ENCODE data around the gene RNASET2. TPM values are rescaled to one million over a fixed set of nuclear protein-coding genes. Genes with fewer than 3 reads are reported as not detected.
A peak's percentile ranks its signal among the peaks of the same experiment; 100 is the strongest.

RNASET2 gene
- total and polyA plus RNA-seq, 2 of the 13 experiments (the other 11 are each of a cell fraction or from before 2014, with no cell fraction given): 44.6 to 597 TPM

DNA sequence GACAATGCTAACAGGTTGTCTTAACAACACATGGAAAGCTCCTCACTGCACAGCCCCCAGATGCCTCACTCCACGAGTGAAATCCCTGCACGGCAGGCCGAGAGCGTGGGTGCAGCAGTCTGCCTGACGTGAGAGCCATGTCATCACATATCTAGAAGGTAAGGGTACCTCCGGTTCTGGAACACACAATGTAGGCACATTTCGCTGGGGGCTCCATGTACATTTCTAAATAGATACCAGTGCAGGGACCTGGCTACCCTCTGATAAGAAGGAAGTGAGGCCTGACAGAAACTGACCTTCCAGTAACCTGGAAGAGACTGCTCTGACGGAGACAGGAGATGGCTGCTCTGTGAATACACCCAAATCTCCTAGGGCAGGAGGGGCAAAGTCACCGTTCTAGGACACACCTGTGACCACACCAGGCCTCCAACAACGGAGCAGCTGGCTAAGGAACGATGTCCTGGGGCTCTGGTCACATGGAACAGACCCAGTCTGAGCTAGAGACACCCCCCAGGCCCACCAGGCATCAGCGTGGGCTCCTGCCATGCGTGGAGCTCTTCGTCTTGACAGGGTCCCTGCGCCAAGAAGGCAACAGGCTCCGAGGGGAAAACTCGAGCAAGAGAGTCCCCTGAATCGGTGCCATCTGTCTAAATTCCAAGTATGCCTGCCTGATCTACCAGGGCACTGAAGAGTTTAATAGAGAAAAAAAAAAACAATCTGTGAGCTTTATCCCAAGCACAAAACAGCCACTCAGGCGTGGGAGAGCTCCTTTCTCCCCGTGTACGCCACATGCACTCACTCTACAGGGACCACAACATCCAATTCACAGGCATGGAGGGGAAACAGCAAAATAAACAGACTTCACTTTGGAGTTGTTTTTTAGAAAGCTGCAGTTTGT is 27.5 kb downstream of the RNASET2 start:
- 94% methylated on average over 19 of the region's 21 CpGs for WGBS (ENCODE audit: low lambda C conversion rate)
- no peaks in the 10 kb centered on the region for H3K27me3 ChIP-seq (ENCODE audit: control insufficient read depth in 1 of 2, insufficient read depth in 2 of 2, low read length in 2 of 2)
- in situ Hi-C loops (cut with HindIII; ENCODE audit: extremely low pct_ligation_motif_present, low pct_unique_long_range_greater_than_20kb): no loop called here
- FAIRE-seq (no peak), DNase-seq (ENCODE audit: low spot score) (no peak), ATAC-seq (no peak)
- H3K4me1 ChIP-seq (ENCODE audit: insufficient read depth, low read length): no peaks in the 10 kb centered on the region
- no TSS peak for BruUV-seq (replicated peaks)
- POLR2A ChIA-PET: no interaction called here
- peaks cover 47 to 73% of the 10 kb centered on the region in 2 experiments for H3K36me3 ChIP-seq (replicated peaks in 1 of 2; ENCODE audit: control insufficient read depth in 1 of 2, insufficient read depth in 2 of 2, low read length in 2 of 2)
- peak in 1 of 2 experiments; percentile 52; a peak in 2 of 4 replicates for TF ChIP-seq POLR2A (IDR thresholded peaks at IDR 0.05; ENCODE audit: insufficient read depth in 1 of 2, low read depth in 2 of 2, low read length in 2 of 2)
- TF ChIP-seq AGO2 (optimal IDR thresholded peaks at IDR 0.05; ENCODE audit: low read depth, low read length): no peak
- TF ChIP-seq ZC3H13 (CRISPR knock-in tag; IDR thresholded peaks at IDR 0.05): 0 out of 2 replicates have a peak, but pooled peaks have one; percentile 23
- no peak for TF ChIP-seq ZFY (CRISPR knock-in tag; IDR thresholded peaks at IDR 0.05)
- 0 out of 2 replicates have a peak, but pooled peaks have one; percentile 20 for TF ChIP-seq ZNF605 (CRISPR knock-in tag; IDR thresholded peaks at IDR 0.05)
- no peak for TF ChIP-seq PHF5A (CRISPR knock-in tag; IDR thresholded peaks at IDR 0.05; ENCODE audit: low read depth, unreplicated experiment)
- TF ChIP-seq, protein P1, sequence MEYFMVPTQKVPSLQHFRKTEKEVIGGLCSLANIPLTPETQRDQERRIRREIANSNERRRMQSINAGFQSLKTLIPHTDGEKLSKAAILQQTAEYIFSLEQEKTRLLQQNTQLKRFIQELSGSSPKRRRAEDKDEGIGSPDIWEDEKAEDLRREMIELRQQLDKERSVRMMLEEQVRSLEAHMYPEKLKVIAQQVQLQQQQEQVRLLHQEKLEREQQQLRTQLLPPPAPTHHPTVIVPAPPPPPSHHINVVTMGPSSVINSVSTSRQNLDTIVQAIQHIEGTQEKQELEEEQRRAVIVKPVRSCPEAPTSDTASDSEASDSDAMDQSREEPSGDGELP (IDR thresholded peaks at IDR 0.05; ENCODE audit: borderline replicate concordance, low read depth): no peak
- CTCF ChIA-PET (ENCODE audit: low intra/inter-chr PET ratio, low total read pairs): no interaction called here
- H4K20me1 ChIP-seq (ENCODE audit: insufficient read depth, low read length): peaks cover 65% of the 10 kb centered on the region
- no peak overlapping the region for H3K4me2 ChIP-seq (ENCODE audit: low read depth, low read length)
- H3K27ac ChIP-seq (ENCODE audit: extremely low read length, insufficient read depth, low read length): no peak overlapping the region
- no peak overlapping the region for H2AFZ ChIP-seq (ENCODE audit: low read length)
- no peak overlapping the region for H3K4me3 ChIP-seq (replicated peaks in 1 of 3; ENCODE audit: insufficient read depth in 1 of 3, low read depth in 2 of 3, low read length in 3 of 3)
- peaks cover 6% of the 10 kb centered on the region for H3K79me2 ChIP-seq (ENCODE audit: insufficient read depth, low read length)
- no peaks in the 10 kb centered on the region for H3K9me3 ChIP-seq (ENCODE audit: low read length)
- no peak overlapping the region for H3K9ac ChIP-seq (ENCODE audit: insufficient read depth, low read depth, low read length)
- intact Hi-C loops (cut with micrococcal nuclease; ENCODE audit: unreplicated experiment): no loop called here

Measured in HepG2 (cell line).